HCT116 (cell line): ENCODE results near the gene EGFLAM. TPM values are rescaled to one million over a fixed set of nuclear protein-coding genes. Genes with fewer than 3 reads are reported as not detected.

ENCODE experiments used
- ATAC-seq: fragments of 200-7000 bp; cut with Tn5 transposase; 2 replicates; pipeline ENCODE4 v1.9.1; 2020; ENCODE audit warnings: mild to moderate bottlenecking, moderate library complexity
- BruUV-seq: library from RNA; stranded (reverse); fragments of 400-500 nt; replicated peaks from 2 replicates; lab custom pipeline; 2021; lab: Mats Ljungman, UMichigan
- CTCF ChIA-PET: fragments of 300-600 bp; sonication (Branson Sonifier 250); formaldehyde crosslinking; loops from one replicate; lab custom pipeline; 2021; ENCODE audit warnings: antibody characterized with exemption; lab: Charles Lee
- POLR2A ChIA-PET: fragments of 300-600, 350-600 bp; sonication (Branson Sonifier 250); formaldehyde crosslinking; loops from one replicate; lab custom pipeline; 2021; ENCODE audit warnings: antibody characterized with exemption; lab: Charles Lee
- RAD21 ChIA-PET, 2 experiments: fragments of 300-600 bp; sonication (Branson Sonifier 250); formaldehyde crosslinking; loops; one replicate each; lab custom pipeline; 2023; ENCODE audit warnings: low total read pairs in 2 of 2; ENCODE audit not compliant: uncharacterized antibody in 2 of 2, unreplicated experiment in 2 of 2, low non-redundant PET in 1 of 2; lab: Charles Lee
- DNase-seq: peaks from one replicate; pipeline ENCODE4 v3.0.0-alpha.2; 2010; ENCODE audit warnings: low read depth, low spot score
- H2AFZ ChIP-seq: fragments of 200-600 bp; shearing (Covaris generic), sonication (generic); 2 replicates; pipeline ENCODE4 v1.6.1; 2017; ENCODE audit warnings: low read depth, mixed run types, mixed read lengths, antibody characterized with exemption, low read length; ENCODE audit not compliant: poor library complexity, severe bottlenecking
- H3K27ac ChIP-seq: 2 replicates; pipeline ENCODE4 v1.5.1; 2012; ENCODE audit warnings: low read depth, low read length
- H3K27me3 ChIP-seq: fragments of 200-600 bp; sonication (generic); 2 replicates; pipeline ENCODE4 v1.6.1; 2016; ENCODE audit warnings: mixed run types, low read length, mixed read lengths; ENCODE audit not compliant: insufficient read depth
- H3K36me3 ChIP-seq, 2 experiments: fragments of 200-500 bp in 1 of 2; fragments of 200-600 bp in 1 of 2; sonication (Bioruptor generic) in 1 of 2; sonication (generic) in 1 of 2; 2 replicates each; pipeline versions ENCODE4 v1.5.1 to v1.6.1; 2014 to 2016; ENCODE audit warnings: low read length in 2 of 2, inconsistent platforms in 1 of 2, mixed read lengths in 1 of 2, mixed run types in 1 of 2; ENCODE audit not compliant: insufficient read depth in 2 of 2, control insufficient read depth in 1 of 2
- H3K4me1 ChIP-seq, 2 experiments: fragments of 200-600 bp in 1 of 2; sonication (generic) in 1 of 2; 2 replicates each; pipeline versions ENCODE4 v1.5.1 to v1.6.1; 2012 to 2017; ENCODE audit warnings: low read length in 2 of 2, inconsistent platforms in 1 of 2, mild to moderate bottlenecking in 1 of 2, mixed read lengths in 1 of 2, mixed run types in 1 of 2, moderate library complexity in 1 of 2; ENCODE audit not compliant: insufficient read depth in 2 of 2, control insufficient read depth in 1 of 2
- H3K4me2 ChIP-seq: fragments of 200-600 bp; sonication (generic); 2 replicates; pipeline ENCODE4 v1.6.1; 2017; ENCODE audit warnings: mixed run types, low read length, mixed read lengths
- H3K4me3 ChIP-seq, 2 experiments: fragments of 200-600 bp in 1 of 2; sonication (generic) in 1 of 2; replicated peaks in 1 of 2; 2 replicates each; pipeline ENCODE4 v1.5.1; 2011 to 2016; ENCODE audit warnings: low read length in 2 of 2, control low read depth in 1 of 2, low read depth in 1 of 2, mild to moderate bottlenecking in 1 of 2, mixed read lengths in 1 of 2, mixed run types in 1 of 2
- H3K79me2 ChIP-seq: fragments of 200-600 bp; sonication (generic); 2 replicates; pipeline ENCODE4 v1.6.1; 2017; ENCODE audit warnings: mild to moderate bottlenecking, mixed run types, low read length, moderate library complexity, mixed read lengths; ENCODE audit not compliant: insufficient read depth
- H3K9ac ChIP-seq: fragments of 200-600 bp; sonication (generic); 2 replicates; pipeline ENCODE4 v1.6.1; 2016; ENCODE audit warnings: low read length, mixed read lengths
- H3K9me2 ChIP-seq: fragments of 200-600 bp; sonication (generic), shearing (Covaris generic); 2 replicates; pipeline ENCODE4 v1.6.1; 2017; ENCODE audit warnings: mixed run types, mild to moderate bottlenecking, moderate library complexity; ENCODE audit not compliant: insufficient read depth
- H3K9me3 ChIP-seq, 2 experiments: fragments of 200-500 bp in 1 of 2; fragments of 200-600 bp in 1 of 2; sonication (Bioruptor generic) in 1 of 2; sonication (generic) in 1 of 2; 2 replicates each; pipeline ENCODE4 v1.6.1; 2014 to 2017; ENCODE audit warnings: low read length in 2 of 2, mixed read lengths in 2 of 2, inconsistent platforms in 1 of 2, low read depth in 1 of 2, mild to moderate bottlenecking in 1 of 2, mixed run types in 1 of 2, moderate library complexity in 1 of 2; ENCODE audit not compliant: control insufficient read depth in 1 of 2, insufficient read depth in 1 of 2
- H4K20me1 ChIP-seq: fragments of 200-600 bp; sonication (generic), shearing (Covaris generic); 2 replicates; pipeline ENCODE4 v1.6.1; 2017; ENCODE audit warnings: mixed run types, mild to moderate bottlenecking, moderate library complexity; ENCODE audit not compliant: insufficient read depth
- CBX3 ChIP-seq: IDR thresholded peaks from 2 replicates; pipeline ENCODE4 v1.6.1; 2012; ENCODE audit warnings: low read depth
- CEBPB ChIP-seq: IDR thresholded peaks from 2 replicates; pipeline ENCODE4 v1.6.1; 2012; ENCODE audit warnings: low read depth
- EGR1 ChIP-seq: IDR thresholded peaks from 2 replicates; pipeline ENCODE4 v1.6.1; 2012; ENCODE audit warnings: low read depth
- ELF1 ChIP-seq: IDR thresholded peaks from 2 replicates; pipeline ENCODE4 v1.6.1; 2012; ENCODE audit warnings: low read depth, borderline replicate concordance
- EZH2 ChIP-seq: fragments of 200-600 bp; sonication (generic); IDR thresholded peaks from 2 replicates; pipeline ENCODE4 v1.6.1; 2017; ENCODE audit warnings: antibody characterized with exemption, mixed run types
- EZH2phosphoT487 ChIP-seq: fragments of 200-600 bp; IDR thresholded peaks from 2 replicates; pipeline ENCODE4 v1.6.1; 2018; ENCODE audit warnings: antibody characterized with exemption, borderline replicate concordance
- FOSL1 ChIP-seq: IDR thresholded peaks from 2 replicates; pipeline ENCODE4 v1.6.1; 2012; ENCODE audit warnings: low read depth
- JUND ChIP-seq: IDR thresholded peaks from 2 replicates; pipeline ENCODE4 v1.6.1; 2012
- POLR2AphosphoS5 ChIP-seq: IDR thresholded peaks from 2 replicates; pipeline ENCODE4 v1.6.1; 2011; ENCODE audit warnings: mild to moderate bottlenecking, low read depth, low read length, moderate library complexity
- SIN3A ChIP-seq: IDR thresholded peaks from 2 replicates; pipeline ENCODE4 v1.6.1; 2012; ENCODE audit warnings: low read depth
- SP1 ChIP-seq: IDR thresholded peaks from 2 replicates; pipeline ENCODE4 v1.6.1; 2012; ENCODE audit warnings: low read depth
- TCF7L2 ChIP-seq: IDR thresholded peaks from 2 replicates; pipeline ENCODE4 v1.7.0; 2011; ENCODE audit warnings: borderline replicate concordance, inconsistent platforms; ENCODE audit not compliant: insufficient read depth, insufficient read length; ENCODE audit errors: extremely low read depth
- ZNF274 ChIP-seq: fragments of 200-500 bp; sonication (Bioruptor generic); IDR thresholded peaks from 2 replicates; pipeline ENCODE4 v1.6.1; 2014; ENCODE audit warnings: mild to moderate bottlenecking, low read depth, low read length, inconsistent platforms
- intact Hi-C: fragments of 100-400 bp; cut with micrococcal nuclease; formaldehyde crosslinking; loops from 2 replicates; pipeline ENCODE4 v1.10.0; 2022
- total RNA-seq: library from RNA; stranded (reverse); gene quantifications from one replicate; pipeline ENCODE4 v1.2.1, GENCODE V29; 2021; ENCODE audit not compliant: unreplicated experiment
- TF ChIP-seq, protein P1 (sequence below), 3 experiments: fragments of 200-600 bp in 1 of 3; sonication (generic) in 1 of 3; IDR thresholded peaks in 2 of 3; conservative IDR thresholded peaks in 1 of 3; 2 replicates each; pipeline ENCODE4 v1.5.1; 2012 to 2017; ENCODE audit warnings: low read depth in 2 of 3, low read length in 2 of 3, antibody characterized with exemption in 1 of 3, borderline replicate concordance in 1 of 3, control low read depth in 1 of 3, mild to moderate bottlenecking in 1 of 3, mixed read lengths in 1 of 3, mixed run types in 1 of 3, moderate library complexity in 1 of 3; ENCODE audit not compliant: insufficient read depth in 1 of 3
- TF ChIP-seq, protein P2 (sequence below): IDR thresholded peaks from 2 replicates; pipeline ENCODE4 v1.6.1; 2012; ENCODE audit warnings: low read depth

EGFLAM gene
- total RNA-seq, 1 experiment from 2014 or later = not detected

- Histone ChIP-seq H3K27ac (no peak overlapping the region), H3K4me2 (no peak overlapping the region), H4K20me1 (no peaks in the 10 kb centered on the region), H3K9me3 (no peaks in the 10 kb centered on the region), H3K4me3 (no peak overlapping the region), H3K9me2 (no peaks in the 10 kb centered on the region), H3K27me3 (peaks cover 22% of the 10 kb centered on the region; the same call in 1 of the 2 replicates), H3K36me3 (no peaks in the 10 kb centered on the region), H3K4me1 (no peaks in the 10 kb centered on the region), H3K9ac (no peak overlapping the region), H3K79me2 (no peaks in the 10 kb centered on the region), H2AFZ (no peak overlapping the region)
- BruUV-seq = no TSS peak
- ATAC-seq = no peak
- TF ChIP-seq FOSL1 (no peak), JUND (no peak), EZH2phosphoT487 (no peak), ZNF274 (no peak), TCF7L2 (no peak), CBX3 (no peak), SP1 (no peak), SIN3A (no peak), CEBPB (no peak), ELF1 (no peak), POLR2AphosphoS5 (no peak), EZH2 (no peak), EGR1 (no peak)
- TF ChIP-seq, protein P1, sequence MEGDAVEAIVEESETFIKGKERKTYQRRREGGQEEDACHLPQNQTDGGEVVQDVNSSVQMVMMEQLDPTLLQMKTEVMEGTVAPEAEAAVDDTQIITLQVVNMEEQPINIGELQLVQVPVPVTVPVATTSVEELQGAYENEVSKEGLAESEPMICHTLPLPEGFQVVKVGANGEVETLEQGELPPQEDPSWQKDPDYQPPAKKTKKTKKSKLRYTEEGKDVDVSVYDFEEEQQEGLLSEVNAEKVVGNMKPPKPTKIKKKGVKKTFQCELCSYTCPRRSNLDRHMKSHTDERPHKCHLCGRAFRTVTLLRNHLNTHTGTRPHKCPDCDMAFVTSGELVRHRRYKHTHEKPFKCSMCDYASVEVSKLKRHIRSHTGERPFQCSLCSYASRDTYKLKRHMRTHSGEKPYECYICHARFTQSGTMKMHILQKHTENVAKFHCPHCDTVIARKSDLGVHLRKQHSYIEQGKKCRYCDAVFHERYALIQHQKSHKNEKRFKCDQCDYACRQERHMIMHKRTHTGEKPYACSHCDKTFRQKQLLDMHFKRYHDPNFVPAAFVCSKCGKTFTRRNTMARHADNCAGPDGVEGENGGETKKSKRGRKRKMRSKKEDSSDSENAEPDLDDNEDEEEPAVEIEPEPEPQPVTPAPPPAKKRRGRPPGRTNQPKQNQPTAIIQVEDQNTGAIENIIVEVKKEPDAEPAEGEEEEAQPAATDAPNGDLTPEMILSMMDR (IDR thresholded peaks at IDR 0.05 in 2 of 3, conservative IDR thresholded peaks at IDR 0.05 in 1 of 3; ENCODE audit: borderline replicate concordance in 1 of 3, insufficient read depth in 1 of 3, low read depth in 2 of 3, low read length in 2 of 3) = no peak
- TF ChIP-seq, protein P2, sequence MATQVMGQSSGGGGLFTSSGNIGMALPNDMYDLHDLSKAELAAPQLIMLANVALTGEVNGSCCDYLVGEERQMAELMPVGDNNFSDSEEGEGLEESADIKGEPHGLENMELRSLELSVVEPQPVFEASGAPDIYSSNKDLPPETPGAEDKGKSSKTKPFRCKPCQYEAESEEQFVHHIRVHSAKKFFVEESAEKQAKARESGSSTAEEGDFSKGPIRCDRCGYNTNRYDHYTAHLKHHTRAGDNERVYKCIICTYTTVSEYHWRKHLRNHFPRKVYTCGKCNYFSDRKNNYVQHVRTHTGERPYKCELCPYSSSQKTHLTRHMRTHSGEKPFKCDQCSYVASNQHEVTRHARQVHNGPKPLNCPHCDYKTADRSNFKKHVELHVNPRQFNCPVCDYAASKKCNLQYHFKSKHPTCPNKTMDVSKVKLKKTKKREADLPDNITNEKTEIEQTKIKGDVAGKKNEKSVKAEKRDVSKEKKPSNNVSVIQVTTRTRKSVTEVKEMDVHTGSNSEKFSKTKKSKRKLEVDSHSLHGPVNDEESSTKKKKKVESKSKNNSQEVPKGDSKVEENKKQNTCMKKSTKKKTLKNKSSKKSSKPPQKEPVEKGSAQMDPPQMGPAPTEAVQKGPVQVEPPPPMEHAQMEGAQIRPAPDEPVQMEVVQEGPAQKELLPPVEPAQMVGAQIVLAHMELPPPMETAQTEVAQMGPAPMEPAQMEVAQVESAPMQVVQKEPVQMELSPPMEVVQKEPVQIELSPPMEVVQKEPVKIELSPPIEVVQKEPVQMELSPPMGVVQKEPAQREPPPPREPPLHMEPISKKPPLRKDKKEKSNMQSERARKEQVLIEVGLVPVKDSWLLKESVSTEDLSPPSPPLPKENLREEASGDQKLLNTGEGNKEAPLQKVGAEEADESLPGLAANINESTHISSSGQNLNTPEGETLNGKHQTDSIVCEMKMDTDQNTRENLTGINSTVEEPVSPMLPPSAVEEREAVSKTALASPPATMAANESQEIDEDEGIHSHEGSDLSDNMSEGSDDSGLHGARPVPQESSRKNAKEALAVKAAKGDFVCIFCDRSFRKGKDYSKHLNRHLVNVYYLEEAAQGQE = no peak
- CTCF ChIA-PET = no interaction called here
- RAD21 ChIA-PET = no interaction called here
- POLR2A ChIA-PET = no interaction called here
- DNase-seq = no peak
- intact Hi-C loops = no loop called here
Observed at GRCh38 chr5:38253759-38254158, 4.6 kb upstream of the EGFLAM start.
